Hematopoietic multipotent progenitor cell (in vitro differentiated cells): ENCODE results near the gene PARP4. TPM values are rescaled to one million over a fixed set of nuclear protein-coding genes. Genes with fewer than 3 reads are reported as not detected.
"Not testable (repeated sequence)": the region's sequence is repeated elsewhere in the genome, so short reads cannot be mapped to it uniquely, and the experiment has no call there.

ENCODE experiments used
- DNase-seq, 3 donors: peaks; one replicate each; pipeline ENCODE4 v3.0.0-alpha.2; 2011 to 2015; ENCODE audit warnings: low read depth in 2 of 3, low spot score in 2 of 3
- total RNA-seq: library from RNA; depleted of rRNA; stranded (reverse); fragments of >200 nt; gene quantifications from one replicate; pipeline ENCODE4 v1.2.3, GENCODE V29; 2012

Gene PARP4
- 54.1 TPM for total RNA-seq

GRCh38 chr13:24512197-24512907 lies at the start of gene PARP4:
PARP4 (minus strand) TSS chr13:24512778; CDS start chr13:24503776, 9,002 bp downstream.
- peak; percentile 43 to 86 (median 85) for DNase-seq

- DNase-seq: not testable (repeated sequence)
Observed at GRCh38 chr13:24560579-24561187, 48.1 kb upstream of the PARP4 start.

- DNase-seq: peak in 1 of 3 donors; percentile 54
Observed at GRCh38 chr13:24559431-24560218, 47.0 kb upstream of the PARP4 start.

GRCh38 chr13:24557081-24557480 lies 44.5 kb upstream of the PARP4 start:
- DNase-seq: no peak

- not testable (repeated sequence) for DNase-seq
Observed at GRCh38 chr13:24553892-24554291, 41.3 kb upstream of the PARP4 start.

- peak in 2 of 3 donors; percentile 17 to 52 for DNase-seq
Observed at GRCh38 chr13:24541476-24542352, 29.1 kb upstream of the PARP4 start.

- DNase-seq: no peak
Observed at GRCh38 chr13:24541127-24541475, 28.5 kb upstream of the PARP4 start.

GRCh38 chr13:24540236-24541126 lies 27.9 kb upstream of the PARP4 start:
- DNase-seq: peak in 1 of 3 donors; percentile 25

GRCh38 chr13:24539500-24540165 lies 27.1 kb upstream of the PARP4 start:
- DNase-seq: no peak

GRCh38 chr13:24529478-24529877 lies 16.9 kb upstream of the PARP4 start:
- no peak for DNase-seq

GRCh38 chr13:24528816-24529398 lies 16.3 kb upstream of the PARP4 start:
- DNase-seq: no peak

GRCh38 chr13:24527266-24527775 lies 14.7 kb upstream of the PARP4 start:
- DNase-seq: no peak

GRCh38 chr13:24520733-24521132 lies 8.2 kb upstream of the PARP4 start:
- DNase-seq: no peak

- DNase-seq: no peak
Observed at GRCh38 chr13:24516919-24517318, 4.3 kb upstream of the PARP4 start.

GRCh38 chr13:24512908-24513213 lies 283 bp upstream of the PARP4 start:
- DNase-seq: no peak

- DNase-seq: peak in 1 of 3 donors; percentile 73
Observed at GRCh38 chr13:24511816-24512196, 772 bp downstream of the PARP4 start.

GRCh38 chr13:24511019-24511815 lies 1.4 kb downstream of the PARP4 start:
- DNase-seq: peak; percentile 18 to 60 (median 53)
